BE2C (cell line): ENCODE data around the gene TECPR2.
A peak's percentile ranks its signal among the peaks of the same experiment; 100 is the strongest.
"Not testable (repeated sequence)": the region's sequence is repeated elsewhere in the genome, so short reads cannot be mapped to it uniquely, and the experiment has no call there.

Experiments used
- DNase-seq: peaks from one replicate; pipeline ENCODE4 v3.0.0-alpha.2; 2020
- H3K27me3 ChIP-seq: fragments of 250-450 bp; sonication (Bioruptor Pico); 2 replicates; pipeline ENCODE4 v1.5.1; 2020; ENCODE audit warnings: mild to moderate bottlenecking
- H3K36me3 ChIP-seq: fragments of 250-450 bp; sonication (Bioruptor Pico); 2 replicates; pipeline ENCODE4 v1.5.1; 2020; ENCODE audit warnings: mild to moderate bottlenecking
- H3K4me1 ChIP-seq: fragments of 250-450 bp; sonication (Bioruptor Pico); 2 replicates; pipeline ENCODE4 v1.5.1; 2020
- H3K4me3 ChIP-seq: 2 replicates; pipeline ENCODE4 v1.5.1; 2011; ENCODE audit warnings: low read depth, low read length
- H3K9me3 ChIP-seq: fragments of 250-450 bp; sonication (Bioruptor Pico); 2 replicates; pipeline ENCODE4 v1.5.1; 2020
- CTCF ChIP-seq: IDR thresholded peaks from 2 replicates; pipeline ENCODE4 v1.5.1; 2012; ENCODE audit warnings: mild to moderate bottlenecking, low read depth, low read length

TECPR2 gene

GRCh38 chr14:102320671-102321455 lies 41.9 kb upstream of the TECPR2 start:
- Histone ChIP-seq H3K27me3 (no peaks in the 10 kb centered on the region), H3K36me3 (no peaks in the 10 kb centered on the region), H3K9me3 (no peaks in the 10 kb centered on the region), H3K4me1 (peaks cover 6% of the 10 kb centered on the region), H3K4me3 (peak overlapping the region; percentile 87)
- no peak for TF ChIP-seq CTCF
- DNase-seq = no peak

DNA sequence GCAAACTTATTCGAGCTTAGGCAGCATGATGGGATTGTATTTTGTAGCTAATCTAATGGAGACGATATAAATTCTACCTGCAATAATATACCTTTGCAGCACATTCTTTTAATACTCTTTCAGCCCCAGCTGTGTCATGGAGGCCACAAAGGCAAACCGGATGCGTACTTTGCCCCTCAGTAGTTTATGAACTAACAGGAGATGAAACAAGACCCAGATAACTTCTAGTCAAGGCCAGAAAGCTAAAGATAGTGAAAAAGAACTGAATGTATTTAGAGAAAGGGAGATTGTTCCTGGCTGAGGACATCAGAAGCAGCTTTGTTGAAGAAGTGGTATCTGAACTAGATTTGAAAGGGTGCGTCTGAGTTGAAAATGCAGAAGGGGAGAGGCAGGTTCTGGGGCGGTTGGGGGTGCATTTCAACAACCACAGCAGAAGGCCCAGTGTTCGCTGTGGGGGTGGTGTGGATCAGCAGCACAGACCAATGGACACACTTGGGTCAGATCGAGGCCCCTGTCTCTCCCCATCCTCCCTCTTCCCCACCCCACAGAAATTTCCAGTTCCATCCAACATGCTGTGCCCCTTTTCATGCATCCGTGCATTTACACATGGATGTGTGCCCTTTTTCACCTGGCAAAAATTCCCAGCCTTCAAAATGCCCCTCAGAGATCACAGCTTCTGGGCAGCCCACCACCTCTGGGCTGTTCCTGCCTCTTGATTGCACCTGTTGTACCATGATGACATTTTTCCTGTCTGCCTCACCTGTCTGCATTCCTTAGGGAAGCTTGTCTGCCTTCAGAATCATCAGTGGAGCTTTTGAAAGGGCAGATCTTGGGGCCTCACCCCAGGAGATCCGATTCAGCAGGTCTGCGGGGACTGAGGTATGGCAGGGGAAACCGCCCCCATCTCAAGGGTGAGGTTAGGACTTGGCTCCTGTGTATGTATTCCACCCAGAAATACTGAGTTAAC lies 41.0 kb upstream of the TECPR2 start:
- no peaks in the 10 kb centered on the region for H3K9me3 ChIP-seq
- no peak overlapping the region for H3K4me3 ChIP-seq
- no peak for DNase-seq
- no peaks in the 10 kb centered on the region for H3K36me3 ChIP-seq
- H3K4me1 ChIP-seq = peaks cover 6% of the 10 kb centered on the region
- no peak for TF ChIP-seq CTCF
- H3K27me3 ChIP-seq = no peaks in the 10 kb centered on the region

GRCh38 chr14:102323102-102323501 lies 39.6 kb upstream of the TECPR2 start:
- Histone ChIP-seq H3K9me3 (no peaks in the 10 kb centered on the region), H3K4me1 (no peaks in the 10 kb centered on the region; the same call in 1 of the 2 replicates), H3K36me3 (no peaks in the 10 kb centered on the region), H3K27me3 (no peaks in the 10 kb centered on the region), H3K4me3 (no peak overlapping the region)
- peak; percentile 86 for TF ChIP-seq CTCF
- peak; percentile 68 for DNase-seq

- Histone ChIP-seq H3K36me3 (no peaks in the 10 kb centered on the region), H3K27me3 (no peaks in the 10 kb centered on the region), H3K4me1 (no peaks in the 10 kb centered on the region), H3K4me3 (no peak overlapping the region), H3K9me3 (no peaks in the 10 kb centered on the region)
- peak; percentile 32 for DNase-seq
- no peak for TF ChIP-seq CTCF
Observed at GRCh38 chr14:102325791-102326345, 36.9 kb upstream of the TECPR2 start.

GRCh38 chr14:102326583-102326982 lies 36.2 kb upstream of the TECPR2 start:
- DNase-seq = no peak
- H3K36me3 ChIP-seq = no peaks in the 10 kb centered on the region
- H3K27me3 ChIP-seq = no peaks in the 10 kb centered on the region
- H3K4me1 ChIP-seq = no peaks in the 10 kb centered on the region
- TF ChIP-seq CTCF = no peak
- H3K4me3 ChIP-seq = no peak overlapping the region
- no peaks in the 10 kb centered on the region for H3K9me3 ChIP-seq

- H3K9me3 ChIP-seq, H3K4me3 ChIP-seq, H3K4me1 ChIP-seq, H3K27me3 ChIP-seq, DNase-seq, H3K36me3 ChIP-seq: not testable (repeated sequence)
Observed at GRCh38 chr14:102329381-102329780, 33.4 kb upstream of the TECPR2 start.
